ENCODE data around the gene IFITM1.

DNA sequence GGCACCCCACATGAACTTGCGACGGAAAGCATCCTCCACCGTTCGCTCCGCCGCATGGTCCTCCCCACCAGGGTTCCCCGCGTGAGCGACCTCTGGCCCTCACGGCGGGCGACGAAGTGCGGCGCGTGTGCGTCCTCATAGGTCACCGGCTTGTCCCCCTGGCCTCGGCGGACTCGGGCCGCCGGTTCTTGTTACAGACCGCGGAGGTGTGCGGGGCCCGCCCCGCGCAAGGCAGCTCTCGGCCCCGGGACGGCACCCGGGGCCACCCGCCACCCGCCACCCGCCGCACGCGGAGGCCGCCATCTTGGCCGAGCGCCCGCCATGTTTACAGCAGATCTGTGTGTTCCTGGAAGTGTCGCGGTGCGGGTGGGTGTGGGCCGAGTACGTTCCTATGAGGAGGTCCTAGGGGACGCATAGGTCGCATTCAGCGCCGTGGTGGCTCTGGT is 9.8 kb upstream of the IFITM1 start:
- TF ChIP-seq, protein P1, sequence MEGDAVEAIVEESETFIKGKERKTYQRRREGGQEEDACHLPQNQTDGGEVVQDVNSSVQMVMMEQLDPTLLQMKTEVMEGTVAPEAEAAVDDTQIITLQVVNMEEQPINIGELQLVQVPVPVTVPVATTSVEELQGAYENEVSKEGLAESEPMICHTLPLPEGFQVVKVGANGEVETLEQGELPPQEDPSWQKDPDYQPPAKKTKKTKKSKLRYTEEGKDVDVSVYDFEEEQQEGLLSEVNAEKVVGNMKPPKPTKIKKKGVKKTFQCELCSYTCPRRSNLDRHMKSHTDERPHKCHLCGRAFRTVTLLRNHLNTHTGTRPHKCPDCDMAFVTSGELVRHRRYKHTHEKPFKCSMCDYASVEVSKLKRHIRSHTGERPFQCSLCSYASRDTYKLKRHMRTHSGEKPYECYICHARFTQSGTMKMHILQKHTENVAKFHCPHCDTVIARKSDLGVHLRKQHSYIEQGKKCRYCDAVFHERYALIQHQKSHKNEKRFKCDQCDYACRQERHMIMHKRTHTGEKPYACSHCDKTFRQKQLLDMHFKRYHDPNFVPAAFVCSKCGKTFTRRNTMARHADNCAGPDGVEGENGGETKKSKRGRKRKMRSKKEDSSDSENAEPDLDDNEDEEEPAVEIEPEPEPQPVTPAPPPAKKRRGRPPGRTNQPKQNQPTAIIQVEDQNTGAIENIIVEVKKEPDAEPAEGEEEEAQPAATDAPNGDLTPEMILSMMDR (IDR thresholded peaks at IDR 0.05) = no peak
- no peak for TF ChIP-seq POLR2A (IDR thresholded peaks at IDR 0.05)

Measured in stomach (tissue), 4 donors.